ENCODE results near the gene WDR62. TPM values are rescaled to one million over a fixed set of nuclear protein-coding genes. Genes with fewer than 3 reads are reported as not detected.

The WDR62 gene
- total and polyA plus RNA-seq, 2 of the 8 experiments (the other 6 are each of a cell fraction or from before 2014, with no cell fraction given): 28.2 to 39.5 TPM

DNA sequence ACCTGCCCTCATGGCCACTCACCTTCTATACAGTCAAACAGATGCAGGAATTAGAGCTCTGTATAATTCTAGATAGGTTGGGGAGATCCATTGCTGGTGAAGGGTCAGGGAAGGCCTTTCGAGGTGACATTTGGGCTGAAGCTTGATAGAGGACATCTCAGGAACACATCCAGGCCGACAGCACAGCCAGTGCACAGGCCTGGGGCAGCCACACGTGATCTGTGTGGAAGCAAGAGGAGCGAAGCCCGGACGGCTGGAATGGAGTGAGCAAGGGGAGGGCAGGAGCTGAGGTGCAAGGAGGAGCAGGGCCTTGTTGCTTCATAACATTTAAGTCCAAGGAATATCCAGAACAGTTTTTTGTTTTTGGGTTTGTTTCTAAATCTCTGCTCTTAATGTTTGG lies 51.7 kb downstream of the WDR62 start (continued):
- TF ChIP-seq SP1 (IDR thresholded peaks at IDR 0.05; ENCODE audit: low read depth, low read length): no peak
- TF ChIP-seq POLR2A (IDR thresholded peaks at IDR 0.05; ENCODE audit: control extremely low read depth in 1 of 2, low read depth in 2 of 2, low read length in 2 of 2): no peak
- TF ChIP-seq SIN3A (conservative IDR thresholded peaks at IDR 0.05 in 1 of 2, IDR thresholded peaks at IDR 0.05 in 1 of 2; ENCODE audit: low read depth in 1 of 2, low read length in 2 of 2): no peak
- no peak for TF ChIP-seq SAP30 (IDR thresholded peaks at IDR 0.05; ENCODE audit: insufficient read depth, insufficient replicate concordance, low read length)
- TF ChIP-seq TEAD4 (IDR thresholded peaks at IDR 0.05; ENCODE audit: low read depth, low read length): no peak
- TF ChIP-seq BCL11A (IDR thresholded peaks at IDR 0.05; ENCODE audit: low read depth in 2 of 2, low read length in 2 of 2): no peak
- TF ChIP-seq CBX5 (IDR thresholded peaks at IDR 0.05; ENCODE audit: low read depth, low read length): no peak
- no peak for TF ChIP-seq SP4 (IDR thresholded peaks at IDR 0.05; ENCODE audit: low read length)
